Upper lobe of left lung (tissue), 6 donors: ENCODE measurements around the gene LARP6. TPM values are rescaled to one million over a fixed set of nuclear protein-coding genes. Genes with fewer than 3 reads are reported as not detected.

Source experiments
- ATAC-seq, 2 donors: fragments of 200-7000 bp; cut with Tn5 transposase; one replicate each; pipeline ENCODE4 v1.9.1; 2022; ENCODE audit warnings: mild to moderate bottlenecking in 2 of 2, moderate library complexity in 2 of 2; ENCODE audit not compliant: low FRiP score in 2 of 2
- DNase-seq, 2 donors: peaks; one replicate each; pipeline ENCODE4 v3.0.0-alpha.2; 2019 to 2020
- H3K27ac ChIP-seq, 4 donors: fragments of 200-600 bp; sonication (generic); one replicate each; pipeline ENCODE4 v1.5.1; 2016 to 2019
- H3K27me3 ChIP-seq, 4 donors: fragments of 200-600 bp; sonication (generic); one replicate each; pipeline ENCODE4 v1.5.1; 2017 to 2019
- H3K36me3 ChIP-seq, 4 donors: fragments of 200-600 bp; sonication (generic); one replicate each; pipeline ENCODE4 v1.5.1; 2016 to 2019
- H3K4me1 ChIP-seq, 4 donors: fragments of 200-600 bp; sonication (generic); one replicate each; pipeline ENCODE4 v1.5.1; 2018 to 2019
- H3K4me3 ChIP-seq, 4 donors: fragments of 200-600 bp; sonication (generic); one replicate each; pipeline ENCODE4 v1.5.1; 2017 to 2019; ENCODE audit warnings: mild to moderate bottlenecking in 2 of 4, moderate library complexity in 1 of 4
- H3K9me3 ChIP-seq, 4 donors: fragments of 200-600 bp; sonication (generic); one replicate each; pipeline ENCODE4 v1.5.1; 2018 to 2019
- EP300 ChIP-seq, 4 donors: sonication (generic); formaldehyde crosslinking; IDR thresholded peaks; one replicate each; pipeline ENCODE4 v1.5.1; 2017; ENCODE audit warnings: antibody characterized with exemption in 4 of 4, control low read depth in 2 of 4
- POLR2A ChIP-seq, 4 donors: fragments of 450-650 bp; IDR thresholded peaks; one replicate each; pipeline ENCODE4 v1.5.1; 2016 to 2017; ENCODE audit warnings: antibody characterized with exemption in 4 of 4, mild to moderate bottlenecking in 2 of 4
- POLR2AphosphoS5 ChIP-seq, 2 donors: sonication (generic); formaldehyde crosslinking; IDR thresholded peaks; one replicate each; pipeline ENCODE4 v1.5.1; 2017; ENCODE audit warnings: antibody characterized with exemption in 2 of 2
- WGBS, 2 donors: methylation state at CpG; one replicate each; pipeline ENCODE4 v1.1.5; 2017 to 2018; 5-methylcytosine and 5-hydroxymethylcytosine counted together
- total RNA-seq, 6 donors: library from RNA; depleted of rRNA in 4 of 6; stranded (reverse); fragments of >200 nt in 4 of 6; gene quantifications; one replicate each; pipeline versions ENCODE4 v1.1.0 to v1.2.1, GENCODE V29; 2016 to 2021
- TF ChIP-seq, protein P1 (sequence below), 6 experiments: fragments of 450-650 bp in 4 of 6; fragments of 200-600 bp in 2 of 6; sonication (generic) in 2 of 6; IDR thresholded peaks; one replicate each; pipeline ENCODE4 v1.5.1; 2016 to 2019; ENCODE audit warnings: antibody characterized with exemption in 6 of 6
- donor health status: DM: no; HTN: no; CAD: no; lungs with moderate emphysema.
- donor health status: DM: no; HTN: yes; CAD: no; lungs with severe emphysema.

LARP6 gene
- total RNA-seq, 6 donors from 2014 or later: 1.0 to 12.0 (median 5.2) TPM

DNA sequence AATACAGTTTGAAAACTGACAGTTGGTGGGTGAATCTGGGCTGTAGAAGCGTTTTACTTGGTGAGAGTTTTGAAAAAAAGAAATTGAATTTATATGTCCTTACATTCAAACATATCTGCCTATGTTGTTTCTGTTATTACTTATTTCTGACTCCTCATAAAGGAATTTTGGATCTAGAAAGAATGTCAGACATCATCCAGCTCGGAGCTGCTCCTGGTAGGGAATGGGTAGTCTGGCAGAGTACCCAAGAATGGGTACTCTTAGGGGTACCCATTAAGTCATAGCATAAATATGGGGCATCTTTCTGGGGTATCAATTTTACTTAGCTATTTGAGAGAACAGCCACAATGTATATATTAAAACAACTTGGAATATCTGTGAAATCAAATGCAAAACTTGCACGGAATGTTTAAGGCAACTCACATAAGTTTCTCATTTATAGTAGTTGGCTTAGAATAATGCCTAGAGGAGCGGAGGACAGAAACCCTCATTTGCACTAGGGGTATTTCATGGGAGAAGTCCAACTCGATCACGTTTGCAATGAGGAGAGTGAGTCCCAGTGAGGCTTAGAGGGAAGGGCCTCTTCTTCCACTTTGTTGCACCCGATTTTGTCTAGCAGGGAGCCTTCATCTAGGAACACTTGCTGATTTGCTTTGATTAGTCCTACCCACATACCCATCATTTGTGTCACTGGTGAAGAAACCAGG lies 2.4 kb upstream of the LARP6 start:
- no peak for DNase-seq
- ATAC-seq: no peak
- no peak for TF ChIP-seq EP300 (IDR thresholded peaks at IDR 0.05)
- TF ChIP-seq, protein P1, sequence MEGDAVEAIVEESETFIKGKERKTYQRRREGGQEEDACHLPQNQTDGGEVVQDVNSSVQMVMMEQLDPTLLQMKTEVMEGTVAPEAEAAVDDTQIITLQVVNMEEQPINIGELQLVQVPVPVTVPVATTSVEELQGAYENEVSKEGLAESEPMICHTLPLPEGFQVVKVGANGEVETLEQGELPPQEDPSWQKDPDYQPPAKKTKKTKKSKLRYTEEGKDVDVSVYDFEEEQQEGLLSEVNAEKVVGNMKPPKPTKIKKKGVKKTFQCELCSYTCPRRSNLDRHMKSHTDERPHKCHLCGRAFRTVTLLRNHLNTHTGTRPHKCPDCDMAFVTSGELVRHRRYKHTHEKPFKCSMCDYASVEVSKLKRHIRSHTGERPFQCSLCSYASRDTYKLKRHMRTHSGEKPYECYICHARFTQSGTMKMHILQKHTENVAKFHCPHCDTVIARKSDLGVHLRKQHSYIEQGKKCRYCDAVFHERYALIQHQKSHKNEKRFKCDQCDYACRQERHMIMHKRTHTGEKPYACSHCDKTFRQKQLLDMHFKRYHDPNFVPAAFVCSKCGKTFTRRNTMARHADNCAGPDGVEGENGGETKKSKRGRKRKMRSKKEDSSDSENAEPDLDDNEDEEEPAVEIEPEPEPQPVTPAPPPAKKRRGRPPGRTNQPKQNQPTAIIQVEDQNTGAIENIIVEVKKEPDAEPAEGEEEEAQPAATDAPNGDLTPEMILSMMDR (IDR thresholded peaks at IDR 0.05): no peak
- TF ChIP-seq POLR2A (IDR thresholded peaks at IDR 0.05): peak in 1 of 4 donors; percentile 28
- Histone ChIP-seq H3K4me1 (peaks cover 9 to 31% (median 16%) of the 10 kb centered on the region in 4 donors), H3K4me3 (no peak overlapping the region), H3K27me3 (peaks cover 0 to 13% (median 9%) of the 10 kb centered on the region in 4 donors), H3K36me3 (no peaks in the 10 kb centered on the region), H3K27ac (peak overlapping the region; percentile 63 to 78 (median 67)), H3K9me3 (no peaks in the 10 kb centered on the region)
- 65 to 73% methylated on average over 7 of the region's 7 CpGs for WGBS, 2 donors

DNA sequence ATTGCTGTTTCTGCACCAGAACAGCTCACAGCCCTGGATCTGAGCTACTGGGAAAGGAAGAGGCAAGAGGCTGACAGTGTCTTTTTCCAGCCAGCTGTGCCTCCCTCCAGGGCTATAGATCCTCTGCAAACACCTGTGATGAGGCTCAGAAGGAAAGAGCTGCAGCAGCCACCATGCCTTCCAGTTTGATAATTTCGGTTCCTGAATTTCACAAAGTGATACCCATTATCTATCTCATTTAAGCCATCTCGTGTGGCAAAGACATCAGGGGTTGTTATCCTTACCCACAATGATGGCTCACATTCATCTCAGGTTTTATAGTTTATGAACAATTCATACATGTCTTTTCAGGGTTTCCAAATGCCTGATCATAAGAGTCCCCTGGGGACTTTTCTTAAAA lies 1.8 kb upstream of the LARP6 start:
- WGBS, 2 donors: 85 to 97% methylated on average over 2 of the region's 2 CpGs
- H3K9me3 ChIP-seq: no peaks in the 10 kb centered on the region
- no peak for ATAC-seq
- H3K4me1 ChIP-seq: peaks cover 9 to 31% (median 16%) of the 10 kb centered on the region in 4 donors
- no peak for TF ChIP-seq POLR2AphosphoS5 (IDR thresholded peaks at IDR 0.05)
- no peak for TF ChIP-seq EP300 (IDR thresholded peaks at IDR 0.05)
- DNase-seq: no peak
- H3K27ac ChIP-seq: peak overlapping the region in 3 of 4 donors; percentile 10 to 78 (median 63)
- H3K36me3 ChIP-seq: no peaks in the 10 kb centered on the region
- peaks cover 0 to 13% (median 9%) of the 10 kb centered on the region in 4 donors for H3K27me3 ChIP-seq
- no peak overlapping the region for H3K4me3 ChIP-seq

DNA sequence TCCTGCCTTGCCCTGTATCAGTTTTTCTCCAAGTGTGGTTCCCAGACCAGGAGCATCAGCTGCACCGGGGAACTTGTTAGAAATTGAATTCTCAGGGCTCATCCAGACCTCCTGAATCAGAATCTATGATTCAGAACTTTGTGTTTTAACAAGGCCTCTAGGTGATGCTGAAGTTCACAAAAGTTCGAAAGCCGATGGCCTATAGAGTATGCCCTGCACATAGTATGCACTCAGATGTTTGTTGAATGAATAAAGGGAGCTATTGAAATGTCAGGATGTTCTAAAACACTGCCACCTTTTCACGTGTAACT lies 664 bp upstream of the LARP6 start:
- TF ChIP-seq, protein P1 (IDR thresholded peaks at IDR 0.05): no peak
- TF ChIP-seq POLR2AphosphoS5 (IDR thresholded peaks at IDR 0.05): no peak
- no peak for TF ChIP-seq POLR2A (IDR thresholded peaks at IDR 0.05)
- no peak for TF ChIP-seq EP300 (IDR thresholded peaks at IDR 0.05)
- peak in 1 of 2 donors; percentile 28 for ATAC-seq

DNA sequence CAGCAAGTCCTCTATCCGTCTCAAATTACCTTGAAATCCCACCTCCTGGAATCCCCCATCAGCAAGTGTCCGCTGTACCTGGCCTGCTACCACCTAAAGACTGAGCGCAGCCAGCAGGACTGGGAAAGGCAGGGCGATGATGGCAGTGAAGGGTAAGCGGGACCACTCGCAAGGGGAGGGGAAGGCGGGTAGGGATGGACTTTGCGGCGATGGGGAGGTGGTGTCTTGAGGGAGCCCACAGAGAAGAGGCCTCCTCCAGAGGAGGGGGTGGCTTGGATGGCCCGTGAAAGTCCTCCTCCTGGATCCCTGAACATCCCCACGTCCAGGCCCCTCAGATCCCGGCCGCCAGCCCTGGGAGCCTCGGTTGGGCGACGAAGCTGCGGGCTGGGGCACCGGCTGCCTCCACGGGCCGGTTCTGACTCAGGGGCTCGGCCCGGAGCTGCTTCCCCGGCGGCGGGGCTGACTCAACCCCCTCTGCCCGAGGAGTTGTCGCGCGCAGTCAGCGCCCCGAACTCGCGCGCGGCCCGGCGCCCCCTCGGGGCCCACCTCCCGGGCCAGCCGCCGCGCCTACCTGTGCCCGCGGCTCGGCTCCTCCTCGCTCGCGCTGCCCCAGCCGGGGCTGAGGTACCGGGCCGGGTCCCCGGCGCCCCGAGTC lies 512 bp downstream of the LARP6 start:
- H3K4me1 ChIP-seq: peaks cover 6 to 22% (median 16%) of the 10 kb centered on the region in 4 donors
- H3K4me3 ChIP-seq: peak overlapping the region; percentile 28 to 72 (median 63)
- H3K36me3 ChIP-seq: no peaks in the 10 kb centered on the region
- H3K27me3 ChIP-seq: peaks cover 0 to 13% (median 9%) of the 10 kb centered on the region in 4 donors
- ATAC-seq (peak in 1 of 2 donors; percentile 54), DNase-seq (no peak)
- TF ChIP-seq POLR2A (IDR thresholded peaks at IDR 0.05): peak in 1 of 4 donors; percentile 8
- TF ChIP-seq, protein P1 (IDR thresholded peaks at IDR 0.05): no peak
- TF ChIP-seq POLR2AphosphoS5 (IDR thresholded peaks at IDR 0.05): peak in 1 of 2 donors; percentile 38
- peak overlapping the region; percentile 87 to 91 (median 90) for H3K27ac ChIP-seq
- H3K9me3 ChIP-seq: no peaks in the 10 kb centered on the region
- WGBS, 2 donors: 20 to 26% methylated on average over 9 to 10 of the region's 54 CpGs

More for the DNA sequence above, 664 bp upstream of the LARP6 start:
- Histone ChIP-seq H3K36me3 (no peaks in the 10 kb centered on the region), H3K27ac (peak overlapping the region; percentile 87 to 91 (median 90)), H3K4me1 (peaks cover 9 to 31% (median 16%) of the 10 kb centered on the region in 4 donors), H3K4me3 (peak overlapping the region in 3 of 4 donors; percentile 62 to 72 (median 64)), H3K27me3 (peaks cover 0 to 13% (median 9%) of the 10 kb centered on the region in 4 donors), H3K9me3 (no peaks in the 10 kb centered on the region)
- 61 to 67% methylated on average over 4 of the region's 4 CpGs for whole genome bisulfite sequencing, 2 donors
- no peak for DNase-seq

DNA sequence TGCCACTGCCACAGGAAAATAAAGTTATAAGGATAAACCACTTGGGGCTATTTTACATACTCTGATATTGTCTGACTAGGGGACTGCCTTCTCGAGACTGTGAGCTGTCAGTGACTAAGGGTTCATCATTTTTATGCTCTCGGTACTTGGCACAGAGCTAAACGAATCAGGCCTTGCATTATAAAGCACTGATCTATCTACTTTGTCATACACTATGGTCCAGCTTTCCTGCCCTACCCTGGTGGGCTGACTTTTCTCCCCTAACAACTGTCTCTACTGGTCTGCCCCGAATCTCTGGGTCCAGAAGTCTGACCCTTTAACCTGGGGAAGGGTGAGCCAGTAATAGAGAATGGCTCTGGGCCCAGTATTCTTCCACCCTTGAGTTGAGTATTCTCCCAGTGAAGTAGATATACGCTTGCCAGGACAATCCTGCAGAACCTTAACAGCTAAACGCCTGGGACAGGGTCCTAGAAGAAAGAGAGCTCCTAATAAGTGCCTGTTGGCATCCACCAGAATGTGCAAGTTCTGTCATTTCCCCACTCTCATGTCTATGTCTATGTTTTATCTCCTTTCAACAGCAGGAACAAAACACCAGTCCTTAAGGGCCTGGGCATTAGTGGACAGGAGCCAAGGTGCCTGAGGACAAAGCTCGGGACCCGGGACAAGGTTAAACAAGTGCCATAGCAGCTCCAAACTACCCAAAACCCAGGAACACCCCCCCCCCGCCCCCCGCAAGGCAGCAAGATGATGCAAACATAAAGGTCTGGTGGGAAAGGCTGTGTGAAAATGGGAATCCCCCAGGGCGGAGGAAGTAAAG lies 1.2 kb downstream of the LARP6 start:
- peak overlapping the region; percentile 87 to 91 (median 90) for H3K27ac ChIP-seq
- no peak for DNase-seq
- peaks cover 6 to 21% (median 16%) of the 10 kb centered on the region in 4 donors for H3K4me1 ChIP-seq
- no peaks in the 10 kb centered on the region for H3K9me3 ChIP-seq
- TF ChIP-seq POLR2A (IDR thresholded peaks at IDR 0.05) (no peak), POLR2AphosphoS5 (IDR thresholded peaks at IDR 0.05) (no peak), EP300 (IDR thresholded peaks at IDR 0.05) (no peak)
- TF ChIP-seq, protein P1 (IDR thresholded peaks at IDR 0.05): no peak
- peaks cover 0 to 13% (median 9%) of the 10 kb centered on the region in 4 donors for H3K27me3 ChIP-seq
- WGBS, 2 donors: 51 to 63% methylated on average over 11 of the region's 11 CpGs
- no peaks in the 10 kb centered on the region for H3K36me3 ChIP-seq
- ATAC-seq: peak in 1 of 2 donors; percentile 1
- H3K4me3 ChIP-seq: peak overlapping the region in 3 of 4 donors; percentile 62 to 72 (median 64)
